Measurements from ENCODE around the gene MMP26. TPM values are rescaled to one million over a fixed set of nuclear protein-coding genes. Genes with fewer than 3 reads are reported as not detected.

Gene MMP26
- total RNA-seq, 1 donor from 2014 or later: not detected

- no peaks in the 10 kb centered on the region for H3K4me1 ChIP-seq
- H3K4me3 ChIP-seq: no peak overlapping the region
- no peaks in the 10 kb centered on the region for H3K36me3 ChIP-seq
- intact Hi-C loops (cut with DNase I): no loop called here
- no peaks in the 10 kb centered on the region for H3K27me3 ChIP-seq
- no peak overlapping the region for H3K27ac ChIP-seq
- TF ChIP-seq, protein P1, sequence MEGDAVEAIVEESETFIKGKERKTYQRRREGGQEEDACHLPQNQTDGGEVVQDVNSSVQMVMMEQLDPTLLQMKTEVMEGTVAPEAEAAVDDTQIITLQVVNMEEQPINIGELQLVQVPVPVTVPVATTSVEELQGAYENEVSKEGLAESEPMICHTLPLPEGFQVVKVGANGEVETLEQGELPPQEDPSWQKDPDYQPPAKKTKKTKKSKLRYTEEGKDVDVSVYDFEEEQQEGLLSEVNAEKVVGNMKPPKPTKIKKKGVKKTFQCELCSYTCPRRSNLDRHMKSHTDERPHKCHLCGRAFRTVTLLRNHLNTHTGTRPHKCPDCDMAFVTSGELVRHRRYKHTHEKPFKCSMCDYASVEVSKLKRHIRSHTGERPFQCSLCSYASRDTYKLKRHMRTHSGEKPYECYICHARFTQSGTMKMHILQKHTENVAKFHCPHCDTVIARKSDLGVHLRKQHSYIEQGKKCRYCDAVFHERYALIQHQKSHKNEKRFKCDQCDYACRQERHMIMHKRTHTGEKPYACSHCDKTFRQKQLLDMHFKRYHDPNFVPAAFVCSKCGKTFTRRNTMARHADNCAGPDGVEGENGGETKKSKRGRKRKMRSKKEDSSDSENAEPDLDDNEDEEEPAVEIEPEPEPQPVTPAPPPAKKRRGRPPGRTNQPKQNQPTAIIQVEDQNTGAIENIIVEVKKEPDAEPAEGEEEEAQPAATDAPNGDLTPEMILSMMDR (IDR thresholded peaks at IDR 0.05): no peak
- ATAC-seq (no peak), DNase-seq (no peak)
- H3K9me3 ChIP-seq: no peaks in the 10 kb centered on the region
Observed at GRCh38 chr11:4740735-4741134, 36.2 kb downstream of the MMP26 start.

- Histone ChIP-seq H3K4me3 (no peak overlapping the region), H3K36me3 (no peaks in the 10 kb centered on the region), H3K9me3 (no peaks in the 10 kb centered on the region), H3K27ac (no peak overlapping the region), H3K4me1 (no peaks in the 10 kb centered on the region), H3K27me3 (no peaks in the 10 kb centered on the region)
- intact Hi-C loops (cut with DNase I): no loop called here
- TF ChIP-seq, protein P1 (IDR thresholded peaks at IDR 0.05): no peak
- no peak for ATAC-seq
- DNase-seq: no peak
Observed at GRCh38 chr11:4748438-4748837, 43.9 kb downstream of the MMP26 start.

DNA sequence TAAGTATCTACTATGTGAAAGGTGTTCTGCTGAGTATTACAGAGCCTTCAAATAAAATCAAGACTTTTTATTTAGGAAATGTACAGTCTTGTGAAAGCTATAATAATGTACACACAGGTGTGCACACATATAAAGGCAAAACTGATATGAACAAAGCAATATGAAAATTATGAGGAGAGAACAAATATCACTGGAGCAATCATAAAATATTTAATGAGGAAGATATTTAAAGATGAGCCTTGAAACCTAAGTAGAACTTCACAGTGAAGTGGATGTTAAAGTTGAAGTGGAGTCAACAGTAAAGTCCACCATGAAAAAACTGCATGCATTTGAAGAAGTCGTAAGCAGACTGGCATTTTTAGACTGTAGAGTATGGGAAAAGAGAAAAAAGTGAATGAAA is 46.6 kb downstream of the MMP26 start:
- no peaks in the 10 kb centered on the region for H3K36me3 ChIP-seq
- H3K27me3 ChIP-seq: no peaks in the 10 kb centered on the region
- DNase-seq (no peak), ATAC-seq (no peak)
- H3K27ac ChIP-seq: no peak overlapping the region
- TF ChIP-seq, protein P1 (IDR thresholded peaks at IDR 0.05): no peak
- intact Hi-C loops (cut with DNase I): no loop called here
- H3K4me1 ChIP-seq: no peaks in the 10 kb centered on the region
- no peaks in the 10 kb centered on the region for H3K9me3 ChIP-seq
- H3K4me3 ChIP-seq: no peak overlapping the region

Other genes starting within 250 kb of the MMP26 start
- 0.12 TPM for gene OR52K1, start 222.1 kb upstream of the MMP26 start, total RNA-seq
- not detected for gene OR52M1, start 159.6 kb upstream of the MMP26 start, total RNA-seq
- not detected for gene OR52I2, start 123.0 kb upstream of the MMP26 start, total RNA-seq
- not detected for gene OR52I1, start 110.7 kb upstream of the MMP26 start, total RNA-seq
- 12.4 TPM for gene TRIM68, start 96.6 kb upstream of the MMP26 start, total RNA-seq
- not detected for gene OR51D1, start 67.3 kb upstream of the MMP26 start, total RNA-seq
- not detected for gene OR51E1, start 60.8 kb upstream of the MMP26 start, total RNA-seq
- gene OR51E2, start 6.9 kb upstream of the MMP26 start, total RNA-seq: not detected
- not detected for gene OR51F1, start 65.2 kb downstream of the MMP26 start, total RNA-seq
- not detected for gene OR52R1, start 99.6 kb downstream of the MMP26 start, total RNA-seq
- gene OR51F2, start 116.5 kb downstream of the MMP26 start, total RNA-seq: not detected
- not detected for gene OR51S1, start 144.4 kb downstream of the MMP26 start, total RNA-seq
- gene OR51T1, start 177.1 kb downstream of the MMP26 start, total RNA-seq: not detected
- gene OR51A7, start 199.0 kb downstream of the MMP26 start, total RNA-seq: not detected
- not detected for gene OR51G2, start 214.6 kb downstream of the MMP26 start, total RNA-seq
- not detected for gene OR51G1, start 219.6 kb downstream of the MMP26 start, total RNA-seq
- not detected for gene OR51A4, start 242.8 kb downstream of the MMP26 start, total RNA-seq

Measured in upper lobe of right lung (tissue), 1 donor.